NCI-H1092 treated with DMSO at 0.1 percent for 48 hours (cell line): ENCODE measurements around the gene PPM1G.

Experiments
- DNase-seq: peaks from one replicate; lab custom pipeline; 2025; lab: John Stamatoyannopoulos, UW

The PPM1G gene

DNA sequence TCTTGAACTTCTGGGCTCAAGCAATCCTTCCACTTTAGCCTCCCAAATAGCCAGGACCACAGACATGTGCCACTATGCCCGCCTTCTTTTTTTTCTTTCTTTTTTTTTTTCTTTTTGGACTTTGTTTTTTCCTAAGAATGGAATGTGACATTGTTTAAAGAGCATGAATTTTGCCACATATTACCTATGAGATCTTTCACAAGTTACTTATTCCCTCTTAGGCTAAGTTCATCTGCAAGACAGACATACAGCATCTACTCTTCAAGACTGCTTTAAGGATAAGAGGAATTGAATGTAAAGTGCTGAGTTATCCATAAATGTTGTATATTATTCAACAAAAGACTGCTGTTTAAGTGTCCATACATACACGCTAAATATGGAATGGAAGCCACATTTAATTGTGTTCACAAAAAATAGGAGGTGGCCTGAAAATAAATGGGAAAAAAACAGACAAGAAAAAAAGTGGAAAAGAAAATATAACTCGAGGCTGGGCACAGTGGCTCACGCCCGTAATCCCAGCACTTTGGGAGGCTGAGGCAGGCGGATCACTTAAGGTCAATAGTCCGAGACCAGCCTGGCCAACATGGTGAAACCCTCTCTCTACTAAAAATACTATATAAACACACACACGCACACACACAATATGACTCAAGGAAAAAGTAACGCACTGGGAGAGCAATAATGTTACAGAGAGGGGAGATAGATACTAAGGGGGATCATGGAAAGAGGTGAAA is 3.2 kb upstream of the PPM1G start:
- no peak for DNase-seq

DNA sequence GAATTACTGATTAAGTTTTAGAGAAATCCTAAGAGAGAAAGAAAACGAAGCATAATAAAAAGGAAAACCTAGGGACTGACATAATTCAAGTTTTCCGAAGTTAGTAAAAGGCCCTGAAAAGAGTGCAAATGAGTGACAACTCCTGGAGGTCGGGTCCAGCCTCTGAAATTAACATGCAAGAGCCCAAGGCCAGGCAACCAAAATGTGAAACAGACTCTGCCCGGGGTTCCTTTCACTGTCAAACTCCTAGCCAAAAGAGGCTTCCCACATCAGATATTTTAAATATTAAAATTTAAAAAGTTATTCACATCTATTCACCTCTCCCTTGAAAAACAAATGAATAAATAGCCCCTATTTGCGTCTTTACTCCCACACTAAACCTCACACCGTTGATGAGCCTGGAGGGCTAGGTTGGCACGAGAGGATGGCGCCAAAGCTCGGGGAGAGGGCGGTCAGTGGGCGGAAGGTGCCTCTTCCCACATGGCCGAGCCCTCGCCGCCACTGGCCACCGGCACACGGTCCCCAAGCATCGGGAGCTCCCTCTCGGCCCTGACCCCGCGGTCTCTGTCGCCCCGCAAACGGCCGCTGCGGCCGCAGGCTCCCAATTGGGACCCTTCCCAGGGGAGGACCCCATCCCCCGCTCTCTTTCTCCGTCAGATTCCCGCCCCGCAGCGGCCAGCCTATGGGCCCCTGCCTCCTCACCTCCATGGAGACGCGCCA is 630 bp downstream of the PPM1G start:
- peak; percentile 18 for DNase-seq

DNA sequence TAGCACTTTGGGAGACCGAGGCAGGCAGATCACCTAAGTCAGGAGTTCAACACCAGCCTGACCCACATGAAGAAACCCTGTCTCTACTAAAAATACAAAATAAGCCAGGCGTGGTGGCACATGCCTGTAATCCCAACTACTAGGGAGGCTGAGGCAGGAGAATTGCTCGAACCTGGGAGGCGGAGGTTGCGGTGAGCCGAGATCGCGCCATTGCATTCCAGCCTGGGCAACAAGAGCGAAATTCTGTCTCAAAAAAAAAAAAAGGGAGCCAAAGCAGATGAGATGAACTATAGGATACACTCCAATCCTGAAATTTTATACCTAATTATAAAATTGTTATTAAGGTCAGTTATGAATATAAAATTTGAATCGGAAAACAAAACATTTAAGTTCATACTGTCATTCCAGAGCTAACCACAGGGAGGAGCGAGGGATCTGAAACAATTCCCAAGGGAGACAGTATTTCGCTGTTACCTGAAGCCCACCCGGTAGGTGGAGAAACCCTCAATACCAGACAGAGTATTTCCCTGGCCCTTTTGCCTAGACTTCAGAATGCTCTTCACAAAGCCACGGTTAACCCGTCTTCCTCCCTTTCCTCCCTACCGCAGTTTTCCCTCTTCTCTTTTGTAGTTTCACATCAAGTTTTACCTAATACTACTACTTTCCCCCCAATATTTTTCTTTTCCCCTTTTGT is 1.4 kb downstream of the PPM1G start:
- peak; percentile 66 for DNase-seq

DNA sequence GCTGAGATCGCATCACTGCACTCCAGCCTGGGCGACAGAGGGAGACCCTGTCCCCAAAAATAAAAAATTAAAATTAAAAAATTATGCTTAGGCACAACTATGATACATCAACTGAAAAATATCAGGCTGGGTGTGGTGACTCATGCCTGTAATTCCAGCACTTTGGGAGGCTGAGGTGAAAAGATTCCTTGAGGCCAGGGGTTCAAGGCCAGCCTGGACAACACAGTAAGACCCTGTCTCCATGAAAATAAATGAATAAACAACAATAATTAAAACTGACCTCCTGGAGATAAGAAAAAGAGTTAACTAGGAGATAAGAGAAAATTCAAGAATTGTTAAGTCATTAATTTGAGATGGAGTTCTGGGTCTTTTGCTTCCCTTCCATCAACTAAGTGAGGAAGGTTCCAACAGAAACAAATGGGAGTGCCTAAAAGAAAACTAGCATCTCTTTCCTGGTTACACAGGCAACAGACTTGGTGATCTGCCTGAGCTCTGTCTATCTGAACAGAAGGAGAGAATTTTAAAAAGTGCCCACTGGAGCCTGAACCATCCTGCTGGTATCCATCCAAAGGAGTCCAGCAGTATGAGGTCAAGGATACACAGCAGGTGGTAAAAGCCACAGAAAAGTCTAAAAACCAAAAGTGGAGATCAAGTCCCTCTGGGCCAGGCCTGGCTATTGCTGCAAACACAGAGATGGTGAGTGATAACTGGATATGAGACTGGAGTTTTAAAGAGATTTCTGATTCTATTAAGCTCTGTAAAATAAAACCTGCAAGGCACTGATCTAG is 8.8 kb downstream of the PPM1G start:
- DNase-seq = no peak

- no peak for DNase-seq
Measured at GRCh38 chr2:27398962-27399361, 10.4 kb downstream of the PPM1G start.

GRCh38 chr2:27393225-27393624 is 16.2 kb downstream of the PPM1G start:
- no peak for DNase-seq

GRCh38 chr2:27390822-27391679 is 18.3 kb downstream of the PPM1G start:
- no peak for DNase-seq

DNA sequence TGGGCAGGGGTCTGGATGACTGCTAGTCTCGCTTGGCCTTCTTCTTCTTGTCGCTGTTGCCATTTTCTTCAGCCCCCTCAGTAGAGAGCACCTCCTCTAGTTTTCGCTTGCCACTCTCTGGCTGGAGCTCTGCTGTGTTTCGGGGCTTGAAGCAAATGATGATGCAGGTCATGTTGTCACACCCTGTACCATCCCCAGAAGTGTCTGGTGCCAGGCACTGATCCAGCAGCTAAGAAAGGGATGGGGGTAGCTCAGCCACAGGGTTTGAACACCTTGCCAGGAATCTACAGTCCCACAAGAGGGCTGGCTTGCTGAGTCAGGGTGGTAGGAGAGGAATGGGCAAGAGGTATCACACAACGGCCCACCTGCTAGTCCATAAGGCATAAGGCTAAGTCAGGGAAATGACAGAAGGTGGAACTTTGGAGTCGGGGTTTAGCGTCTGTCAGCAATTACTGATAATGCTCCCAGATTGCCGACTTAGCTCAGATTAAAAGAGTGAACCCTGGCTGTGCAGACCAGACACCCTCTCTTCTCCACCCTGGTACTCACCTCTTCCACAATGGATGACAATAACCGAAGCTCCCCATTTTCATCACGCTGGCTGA is 27.7 kb downstream of the PPM1G start:
- no peak for DNase-seq

DNA sequence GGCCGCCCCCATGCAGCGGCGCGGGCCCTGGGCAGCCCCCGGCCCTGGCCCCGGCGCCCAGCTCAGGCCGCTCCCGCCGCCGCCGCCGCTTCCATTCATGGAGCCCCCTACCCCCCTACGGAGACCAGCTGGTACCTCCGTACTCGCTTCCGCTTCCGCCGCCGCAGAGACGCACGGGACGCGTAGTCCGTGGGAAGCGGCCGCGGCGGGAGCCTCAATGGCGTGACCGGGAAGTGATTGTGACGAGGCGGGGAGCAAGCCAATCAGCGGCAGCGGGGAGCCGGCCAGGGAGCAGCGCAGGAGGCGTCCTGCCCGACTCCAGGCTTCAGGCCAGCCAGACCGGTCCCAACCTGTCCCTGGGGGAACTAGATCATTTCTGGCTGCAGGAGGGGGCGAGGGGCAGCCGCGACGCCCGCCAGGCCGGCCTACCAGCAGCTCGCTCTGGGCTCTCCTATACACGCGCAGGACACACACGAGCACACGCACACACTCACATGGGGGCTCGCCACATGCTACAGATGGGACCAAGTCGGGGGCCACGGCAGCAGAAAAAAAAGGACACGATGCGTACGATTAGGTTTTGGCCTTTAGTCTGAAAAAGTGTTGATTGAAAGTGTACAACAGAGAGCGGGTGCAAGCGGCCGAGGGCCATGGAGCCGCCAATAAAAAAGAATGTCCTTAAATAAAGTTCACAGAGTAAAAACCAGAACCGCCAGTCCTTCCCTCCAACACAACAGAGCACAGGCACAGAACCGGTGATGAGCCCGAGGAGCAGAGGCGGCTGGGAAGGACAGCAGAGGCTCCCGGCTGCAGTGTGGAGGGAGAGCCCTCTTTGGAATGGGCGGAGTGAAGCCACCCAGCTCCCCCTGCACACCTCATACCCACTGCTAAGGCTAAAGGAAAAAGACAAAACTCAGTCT is 28.5 kb downstream of the PPM1G start, which contains the start of gene ZNF513:
Gene ZNF513 (minus strand): TSS at position 109 of the 920 bp plus-strand sequence. CDS start 208 bp downstream, outside the sequence.
- DNase-seq = peak; percentile 87

GRCh38 chr2:27379836-27380625 is 29.4 kb downstream of the PPM1G start:
- DNase-seq = peak; percentile 30

- DNase-seq = no peak
Measured at GRCh38 chr2:27379383-27379835, 30.0 kb downstream of the PPM1G start.

- no peak for DNase-seq
Measured at GRCh38 chr2:27378809-27379290, 30.5 kb downstream of the PPM1G start.

GRCh38 chr2:27378096-27378808 is 31.1 kb downstream of the PPM1G start:
- DNase-seq = no peak

GRCh38 chr2:27377618-27378095 is 31.7 kb downstream of the PPM1G start:
- DNase-seq = no peak

GRCh38 chr2:27376866-27377617 is 32.3 kb downstream of the PPM1G start:
- no peak for DNase-seq

DNA sequence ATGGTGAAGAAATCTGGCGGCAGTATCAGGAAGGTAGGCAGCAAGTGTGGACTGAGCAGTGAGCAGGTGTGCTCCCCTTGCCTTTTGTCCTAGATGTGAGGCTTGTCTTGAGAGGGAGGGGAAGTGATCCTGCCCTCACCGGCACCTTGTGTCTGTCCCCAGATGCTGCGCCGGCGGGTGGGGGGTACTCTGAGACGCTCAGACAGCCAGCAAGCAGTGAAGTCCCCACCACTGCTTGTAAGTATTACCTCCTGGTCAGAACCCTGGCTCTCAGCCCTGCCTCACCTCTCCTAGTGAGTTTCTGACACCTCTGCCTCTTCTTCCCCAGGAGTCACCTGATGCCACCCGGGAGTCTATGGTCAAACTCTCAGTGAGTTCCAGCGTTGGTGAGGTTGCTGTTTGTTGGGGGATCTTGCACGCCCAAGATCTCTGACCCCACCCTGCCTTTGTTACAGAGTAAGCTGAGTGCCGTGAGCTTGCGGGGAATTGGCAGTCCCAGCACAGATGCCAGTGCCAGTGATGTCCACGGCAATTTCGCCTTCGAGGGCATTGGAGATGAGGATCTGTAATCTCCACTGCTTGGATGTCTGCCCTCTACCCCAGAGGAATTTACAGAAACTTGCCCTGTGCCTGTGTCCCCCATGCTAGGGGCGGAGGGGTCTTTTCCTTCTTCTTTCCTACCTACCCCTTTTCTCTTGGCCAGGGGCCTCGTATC is 33.1 kb downstream of the PPM1G start:
- DNase-seq = no peak
